IMR-90 (cell line): ENCODE data around the gene TM7SF3. TPM values are rescaled to one million over a fixed set of nuclear protein-coding genes. Genes with fewer than 3 reads are reported as not detected.

Source experiments
- ATAC-seq: fragments of 200-7000 bp; cut with Tn5 transposase; 2 replicates; pipeline ENCODE4 v1.9.1; 2020; ENCODE audit warnings: low read depth, mild to moderate bottlenecking, moderate library complexity
- BruUV-seq: library from RNA; stranded (reverse); fragments of 400-500 nt; replicated peaks from 2 replicates; lab custom pipeline; 2021; lab: Mats Ljungman, UMichigan
- CTCF ChIA-PET: fragments of 300-600 bp; formaldehyde crosslinking; extraction: SDS; loops from one replicate; lab custom pipeline; 2021; ENCODE audit warnings: antibody characterized with exemption; lab: Yijun Ruan, JAX
- POLR2A ChIA-PET: fragments of 300-600 bp; sonication (Branson Sonifier 250); formaldehyde crosslinking; loops from one replicate; lab custom pipeline; 2022; ENCODE audit warnings: antibody characterized with exemption; ENCODE audit not compliant: unreplicated experiment; lab: Charles Lee
- DNase-seq: peaks from one replicate; pipeline ENCODE4 v3.0.0; 2013
- H2AFZ ChIP-seq: replicated peaks from 2 replicates; pipeline ENCODE3; 2013; ENCODE audit warnings: low read length, mild to moderate bottlenecking; ENCODE audit not compliant: poor library complexity
- H2AK5ac ChIP-seq: 2 replicates; pipeline ENCODE4 v1.6.1; 2013; ENCODE audit warnings: low read depth, low read length, inconsistent platforms
- H2AK9ac ChIP-seq: replicated peaks from 2 replicates; pipeline ENCODE3; 2013; ENCODE audit warnings: mild to moderate bottlenecking, low read depth, low read length, moderate library complexity; ENCODE audit not compliant: poor library complexity
- H2BK120ac ChIP-seq: 2 replicates; pipeline ENCODE4 v1.6.1; 2013; ENCODE audit warnings: low read depth, low read length, inconsistent platforms
- H2BK15ac ChIP-seq: 3 replicates; pipeline ENCODE4 v1.6.1; 2013; ENCODE audit warnings: low read depth, low read length, inconsistent platforms
- H2BK20ac ChIP-seq: 2 replicates; pipeline ENCODE4 v1.6.1; 2013; ENCODE audit warnings: low read depth, mild to moderate bottlenecking, inconsistent platforms, low read length, moderate library complexity
- H2BK5ac ChIP-seq: 2 replicates; pipeline ENCODE4 v1.6.1; 2013; ENCODE audit warnings: mild to moderate bottlenecking, low read depth, low read length, inconsistent platforms; ENCODE audit not compliant: poor library complexity, severe bottlenecking
- H3K14ac ChIP-seq: replicated peaks from 2 replicates; pipeline ENCODE4 v1.6.1; 2013; ENCODE audit warnings: low read depth, low read length, inconsistent platforms
- H3K18ac ChIP-seq: 2 replicates; pipeline ENCODE4 v1.6.1; 2013; ENCODE audit warnings: low read depth, low read length, control low read depth
- H3K23ac ChIP-seq: 2 replicates; pipeline ENCODE4 v1.6.1; 2013; ENCODE audit warnings: low read depth, low read length, inconsistent platforms
- H3K27ac ChIP-seq: 2 replicates; pipeline ENCODE4 v1.5.1; 2013; ENCODE audit warnings: mild to moderate bottlenecking, control low read depth, low read length; ENCODE audit not compliant: insufficient read depth
- H3K27me3 ChIP-seq: 2 replicates; pipeline ENCODE4 v1.6.1; 2013; ENCODE audit warnings: low read length; ENCODE audit not compliant: control insufficient read depth, insufficient read depth
- H3K36me3 ChIP-seq: 2 replicates; pipeline ENCODE4 v1.6.1; 2013; ENCODE audit warnings: low read length, mixed read lengths; ENCODE audit not compliant: control insufficient read depth, insufficient read depth
- H3K4ac ChIP-seq: 2 replicates; pipeline ENCODE4 v1.6.1; 2013; ENCODE audit warnings: low read depth, low read length, inconsistent platforms
- H3K4me1 ChIP-seq: 2 replicates; pipeline ENCODE4 v1.6.1; 2013; ENCODE audit warnings: low read length, mixed read lengths; ENCODE audit not compliant: control insufficient read depth, insufficient read depth
- H3K4me2 ChIP-seq: 2 replicates; pipeline ENCODE4 v1.6.1; 2013; ENCODE audit warnings: low read depth, mild to moderate bottlenecking, control low read depth, low read length, moderate library complexity
- H3K4me3 ChIP-seq: 2 replicates; pipeline ENCODE4 v1.5.1; 2013; ENCODE audit warnings: low read depth, mild to moderate bottlenecking, control low read depth, low read length, moderate library complexity; ENCODE audit not compliant: insufficient read depth
- H3K56ac ChIP-seq: 2 replicates; pipeline ENCODE4 v1.6.1; 2013; ENCODE audit warnings: low read length, inconsistent platforms; ENCODE audit not compliant: insufficient read depth; ENCODE audit errors: extremely low read depth
- H3K79me1 ChIP-seq, 2 experiments: 2 replicates each; pipeline ENCODE4 v1.6.1; 2013; ENCODE audit warnings: low read length in 2 of 2, inconsistent platforms in 1 of 2, low read depth in 1 of 2
- H3K9ac ChIP-seq: 2 replicates; pipeline ENCODE4 v1.6.1; 2013; ENCODE audit warnings: low read depth, low read length, control low read depth
- H3K9me1 ChIP-seq: 2 replicates; pipeline ENCODE4 v1.6.1; 2013; ENCODE audit warnings: low read length, inconsistent platforms; ENCODE audit not compliant: insufficient read depth
- H3K9me3 ChIP-seq: 2 replicates; pipeline ENCODE4 v1.6.1; 2013; ENCODE audit warnings: low read length; ENCODE audit not compliant: control insufficient read depth, insufficient read depth
- H4K20me1 ChIP-seq: 2 replicates; pipeline ENCODE4 v1.6.1; 2013; ENCODE audit warnings: low read length, inconsistent platforms; ENCODE audit not compliant: insufficient read depth
- H4K5ac ChIP-seq: 2 replicates; pipeline ENCODE4 v1.6.1; 2013; ENCODE audit warnings: mild to moderate bottlenecking, low read depth, low read length, control low read depth
- H4K8ac ChIP-seq, 2 experiments: 2 replicates each; pipeline ENCODE4 v1.6.1; 2013; ENCODE audit warnings: low read depth in 2 of 2, low read length in 2 of 2, control low read depth in 1 of 2, inconsistent platforms in 1 of 2
- H4K91ac ChIP-seq: 2 replicates; pipeline ENCODE4 v1.6.1; 2013; ENCODE audit warnings: low read depth, low read length, inconsistent platforms; ENCODE audit not compliant: insufficient read depth
- MAFK ChIP-seq: IDR thresholded peaks from 2 replicates; pipeline ENCODE4 v1.6.1; 2012; ENCODE audit warnings: low read depth, low read length, improper control_type of control experiment
- MAZ ChIP-seq: IDR thresholded peaks from 2 replicates; pipeline ENCODE4 v1.6.1; 2012; ENCODE audit warnings: low read depth, mild to moderate bottlenecking, low read length, improper control_type of control experiment, moderate library complexity, borderline replicate concordance
- WGBS, 2 experiments: methylation state at CpG; one replicate each; pipeline versions ENCODE4 v1.1.5 to v1.1.7; 2013; ENCODE audit warnings: missing lambda C conversion rate in 2 of 2; ENCODE audit not compliant: insufficient read length in 1 of 2; ENCODE audit errors: extremely low coverage in 2 of 2; 5-methylcytosine and 5-hydroxymethylcytosine counted together
- dilution Hi-C: fragments of 300-500 bp; cut with HindIII; formaldehyde crosslinking; loops from one replicate; pipeline ENCODE4 v1.14.3; 2018; ENCODE audit warnings: low sequenced_read_pairs; ENCODE audit not compliant: unreplicated experiment
- in situ Hi-C: fragments of 300-500 bp; cut with MboI; formaldehyde crosslinking; loops from 3 replicates; pipeline ENCODE4 v1.14.3; 2019; ENCODE audit warnings: low sequenced_read_pairs, inconsistent platforms, mixed read lengths
- intact Hi-C: fragments of 100-400 bp; cut with micrococcal nuclease; formaldehyde crosslinking; loops from 2 replicates; pipeline ENCODE4 v1.10.0; 2022
- polyA plus RNA-seq, 3 experiments: library from polyadenylated mRNA; depleted of rRNA; stranded (reverse); fragments of >200 nt; gene quantifications; 2 replicates each; pipeline ENCODE4 v1.2.3, GENCODE V29; 2012; ENCODE audit warnings: low replicate concordance in 1 of 3
- total RNA-seq: library from RNA; depleted of rRNA; stranded (reverse); fragments of >200 nt; gene quantifications from 2 replicates; pipeline ENCODE4 v1.2.3, GENCODE V29; 2012

TM7SF3 gene
- total and polyA plus RNA-seq, 2 of the 4 experiments (the other 2 are of a cell fraction) = 35.3 to 46.6 TPM

- Histone ChIP-seq H3K18ac (no peak overlapping the region), H2AK9ac (no peak overlapping the region), H3K14ac (no peak overlapping the region), H4K5ac (no peak overlapping the region), H3K27ac (no peak overlapping the region), H2BK5ac (no peak overlapping the region), H3K9ac (no peak overlapping the region), H2BK120ac (no peak overlapping the region), H3K36me3 (no peaks in the 10 kb centered on the region), H4K91ac (no peak overlapping the region), H3K9me3 (no peaks in the 10 kb centered on the region), H3K4me3 (no peak overlapping the region), H3K4me2 (no peak overlapping the region), H2AFZ (no peak overlapping the region), H3K79me1 (peaks cover 6 to 32% of the 10 kb centered on the region in 2 experiments), H3K9me1 (0 out of 2 replicates have a peak, but pooled peaks cover 6% of the 10 kb centered on the region), H2BK15ac (no peak overlapping the region), H3K4me1 (no peaks in the 10 kb centered on the region), H3K4ac (no peak overlapping the region), H2BK20ac (no peak overlapping the region), H4K20me1 (no peaks in the 10 kb centered on the region; the same call in 1 of the 2 replicates), H3K56ac (no peak overlapping the region), H3K23ac (no peak overlapping the region), H4K8ac (no peak overlapping the region), H2AK5ac (no peak overlapping the region), H3K27me3 (no peaks in the 10 kb centered on the region)
- no peak for DNase-seq
- CTCF ChIA-PET = no interaction called here
- intact Hi-C loops (no loop called here), dilution Hi-C loops (no loop called here), in situ Hi-C loops (no loop called here)
- no peak for TF ChIP-seq MAZ
- TF ChIP-seq MAFK = peak; percentile 71
- POLR2A ChIA-PET = no interaction called here
- ATAC-seq = no peak
- no TSS peak for BruUV-seq
- WGBS, 2 experiments = no CpG with 5 or more reads among the region's 2 CpGs
Measured at GRCh38 chr12:27005495-27005894, 8.7 kb downstream of the TM7SF3 start.
